Activated CD4-positive, alpha-beta T cell treated with anti-CD3 and anti-CD28 coated beads, Interleukin-2, Interleukin-6, amounts not matched to agents 100 ng/mL and 50 ng/mL, durations not matched to agents 16 hours and 8 hours (primary cell): ENCODE results near the gene MRPL30.
"Not testable (repeated sequence)": the region's sequence is repeated elsewhere in the genome, so short reads cannot be mapped to it uniquely, and the experiment has no call there.

Experiments used
- DNase-seq: peaks from one replicate; pipeline ENCODE4 v3.0.0-alpha.2; 2020

Gene MRPL30

DNA sequence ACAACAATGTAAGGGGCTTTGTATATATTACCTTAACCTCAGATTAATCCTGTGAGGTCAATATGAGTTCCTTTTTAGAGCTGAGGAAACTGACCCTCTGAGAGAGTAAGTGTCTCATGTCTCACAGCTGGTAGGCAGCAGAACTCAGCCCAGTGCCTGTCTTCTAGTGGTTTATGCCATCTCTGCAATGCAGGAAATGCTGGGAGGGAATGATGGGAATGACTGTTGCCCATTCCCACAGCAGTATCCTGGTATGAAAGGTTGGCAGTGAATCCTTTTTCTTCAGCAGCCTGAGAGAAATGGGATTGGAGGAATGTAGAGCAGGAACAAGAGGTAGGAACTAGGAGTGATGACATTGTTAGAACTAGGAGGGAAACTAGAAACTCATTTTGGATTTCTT lies 6.0 kb downstream of the MRPL30 start:
- no peak for DNase-seq

DNA sequence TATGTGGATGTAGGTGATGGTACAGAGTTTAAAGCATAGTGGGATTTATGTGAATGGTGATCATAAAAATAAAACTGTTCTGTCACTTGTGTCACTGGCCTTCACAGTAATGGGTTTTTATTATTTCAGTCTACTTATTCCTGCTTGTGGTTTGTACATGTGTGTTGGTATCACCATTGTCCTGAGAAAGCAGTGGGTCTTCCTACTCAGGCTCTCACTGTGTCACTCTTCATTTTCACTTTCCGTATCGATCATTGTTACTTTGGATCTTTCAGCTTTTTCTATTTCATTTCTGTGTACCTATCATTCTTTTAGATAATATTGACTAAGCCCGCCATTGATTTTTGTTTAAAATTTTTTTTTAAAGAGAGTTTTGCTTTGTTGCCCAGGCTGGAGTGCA lies 7.4 kb downstream of the MRPL30 start:
- DNase-seq, result no peak

DNA sequence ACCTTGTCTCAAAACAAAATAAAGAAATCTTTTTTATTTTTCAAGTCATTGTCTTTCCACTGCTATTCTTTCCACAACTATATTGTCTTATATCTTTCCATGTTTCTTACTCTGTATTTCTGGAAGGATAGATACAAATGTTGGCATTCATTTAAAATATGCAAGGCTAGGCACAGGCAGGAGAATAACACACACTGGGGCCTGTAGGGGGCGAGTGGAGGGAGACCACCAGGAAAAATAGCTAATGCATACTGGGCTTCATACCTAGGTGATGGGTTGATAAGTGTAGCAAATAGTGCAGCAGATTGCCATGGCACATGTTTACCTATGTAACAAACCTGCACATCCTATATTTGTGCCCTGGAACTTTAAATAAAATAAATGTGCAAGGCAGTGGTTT lies 9.6 kb downstream of the MRPL30 start:
- DNase-seq, result no peak

DNA sequence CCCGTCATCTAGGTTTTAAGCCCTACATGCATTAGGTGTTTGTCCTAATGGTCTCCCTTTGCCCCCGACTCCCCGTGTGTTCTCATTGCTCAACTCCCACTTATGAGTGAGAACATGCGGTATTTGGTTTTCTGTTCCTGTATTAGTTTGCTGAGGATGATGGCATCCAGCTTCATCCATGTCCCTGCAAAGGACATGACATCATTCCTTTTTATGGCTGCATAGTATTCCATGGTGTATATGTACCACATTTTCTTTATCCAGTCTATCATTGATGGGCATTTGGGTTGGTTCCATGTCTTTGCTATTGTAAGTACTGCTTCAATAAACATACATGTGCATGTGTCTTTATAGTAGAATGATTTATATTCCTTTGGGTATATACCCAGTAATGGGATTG lies 11.4 kb downstream of the MRPL30 start:
- DNase-seq, result not testable (repeated sequence)

DNA sequence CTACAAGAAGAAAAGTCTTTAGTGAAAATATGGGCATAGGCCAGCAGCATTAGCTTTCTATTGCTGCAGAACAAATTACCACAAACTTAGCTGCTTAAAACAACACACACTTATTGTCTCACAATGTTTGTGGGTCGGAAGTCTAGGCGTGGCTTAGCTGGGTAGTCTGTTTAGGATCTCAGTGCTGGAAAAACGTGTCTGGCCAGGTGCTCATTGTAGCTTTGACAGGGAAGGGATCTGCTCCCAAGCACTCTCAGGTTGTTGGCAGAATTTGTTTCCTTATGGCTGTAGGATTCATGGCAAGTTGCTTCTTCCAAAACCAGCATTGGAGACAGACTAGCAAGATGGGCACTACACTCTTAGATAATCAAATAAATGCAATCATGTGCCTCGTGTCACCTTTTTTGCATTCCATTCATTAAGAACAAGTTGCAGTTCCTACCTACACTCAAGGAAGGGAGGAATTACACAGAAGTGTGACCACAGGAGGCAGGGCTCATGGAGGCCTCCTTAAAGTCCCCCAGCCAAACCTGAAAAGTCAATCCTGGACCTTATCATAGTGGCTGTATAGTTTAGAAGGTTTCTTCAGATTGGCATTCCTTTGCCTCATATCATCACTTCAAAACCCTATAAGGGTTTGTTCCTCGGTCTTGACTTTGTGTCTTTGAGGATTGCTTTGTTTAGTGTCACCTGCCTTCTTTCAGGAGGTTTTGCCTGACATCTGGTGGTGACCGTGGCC lies 17.3 kb downstream of the MRPL30 start:
- DNase-seq, result no peak

DNA sequence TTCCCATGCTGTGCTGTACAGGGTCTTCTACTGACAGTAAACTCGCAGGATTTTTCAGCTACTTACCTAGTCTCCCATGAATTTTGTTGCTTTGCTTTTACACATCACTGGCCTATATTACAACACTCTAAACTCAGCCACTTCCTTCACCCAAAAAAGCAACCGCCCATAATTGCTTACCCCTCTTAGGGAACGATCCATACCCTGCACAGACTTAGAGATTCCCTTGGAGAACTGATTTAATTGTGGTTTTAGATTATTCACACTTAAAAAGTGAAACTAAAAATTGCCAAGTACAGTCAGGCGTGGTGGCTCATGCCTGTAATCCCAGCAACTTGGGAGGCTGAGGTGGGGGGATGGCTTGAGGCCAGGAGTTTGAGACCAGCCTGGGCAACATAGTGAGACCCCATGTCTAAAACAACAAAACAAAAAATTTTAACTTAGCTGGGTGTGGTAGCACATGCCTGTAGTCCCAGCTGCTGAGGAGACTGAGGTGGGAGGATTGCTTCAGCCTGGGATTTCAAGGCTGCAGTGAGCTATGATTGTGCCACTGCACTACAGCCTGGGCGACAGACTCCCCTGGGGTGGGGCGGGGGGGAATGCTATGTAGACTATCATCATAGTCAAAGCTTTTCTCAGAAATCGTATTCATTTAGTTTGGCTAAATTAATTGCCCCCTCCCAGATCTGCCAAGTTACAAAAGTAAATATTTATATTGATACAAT lies 19.3 kb downstream of the MRPL30 start:
- DNase-seq, result no peak

DNA sequence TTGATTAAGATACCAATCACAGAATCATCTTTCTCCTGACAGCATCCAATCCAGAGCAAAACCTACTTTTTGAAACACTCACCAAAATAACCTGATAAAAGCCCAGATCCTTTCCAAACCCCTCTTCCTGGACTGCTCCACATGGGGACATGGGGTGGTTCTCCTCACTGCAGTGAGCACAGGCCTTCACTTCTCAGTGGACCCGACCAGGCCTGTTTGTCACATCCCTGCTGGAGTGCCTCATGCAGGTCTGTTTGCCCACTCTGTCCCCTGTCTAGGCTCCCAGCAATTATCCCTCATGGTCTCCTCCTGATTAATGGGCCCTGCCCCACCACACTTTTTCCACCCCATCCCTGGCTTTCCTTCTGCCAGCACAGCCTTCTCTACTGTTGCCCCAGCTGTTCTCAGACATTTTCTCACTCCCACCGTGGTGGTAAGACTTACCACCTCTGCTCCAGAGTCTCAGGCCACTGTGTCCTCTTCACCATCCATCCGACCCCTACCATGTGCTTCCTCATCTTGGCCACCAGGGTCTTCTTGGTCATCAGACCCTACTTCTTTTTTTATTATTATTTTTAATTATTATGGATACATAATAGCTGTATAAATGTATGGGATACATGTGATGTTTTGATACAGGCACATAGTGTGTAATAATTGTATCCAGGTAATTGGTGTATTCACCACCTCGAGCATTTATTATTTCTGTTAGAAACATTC lies 21.1 kb downstream of the MRPL30 start:
- DNase-seq, result no peak

DNA sequence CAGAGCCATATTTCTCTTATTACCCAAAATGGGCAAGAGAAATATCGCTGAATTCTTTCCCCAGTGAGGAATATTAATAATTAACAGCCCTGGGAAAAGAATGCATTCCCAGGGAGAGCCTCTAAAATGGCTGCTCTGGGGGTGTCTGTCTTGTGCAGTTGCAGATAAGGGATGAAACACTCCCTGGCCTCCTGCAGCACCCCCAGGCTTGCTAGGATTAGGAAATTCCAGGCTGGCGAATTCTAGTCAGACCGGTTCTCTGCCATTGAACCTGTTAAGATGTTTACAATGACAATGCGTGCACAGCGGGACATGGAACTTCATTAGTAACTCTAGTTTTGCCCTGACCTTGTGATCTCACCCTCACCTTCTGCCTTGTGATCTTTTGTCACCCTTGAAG lies 24.5 kb downstream of the MRPL30 start:
- no peak for DNase-seq

DNA sequence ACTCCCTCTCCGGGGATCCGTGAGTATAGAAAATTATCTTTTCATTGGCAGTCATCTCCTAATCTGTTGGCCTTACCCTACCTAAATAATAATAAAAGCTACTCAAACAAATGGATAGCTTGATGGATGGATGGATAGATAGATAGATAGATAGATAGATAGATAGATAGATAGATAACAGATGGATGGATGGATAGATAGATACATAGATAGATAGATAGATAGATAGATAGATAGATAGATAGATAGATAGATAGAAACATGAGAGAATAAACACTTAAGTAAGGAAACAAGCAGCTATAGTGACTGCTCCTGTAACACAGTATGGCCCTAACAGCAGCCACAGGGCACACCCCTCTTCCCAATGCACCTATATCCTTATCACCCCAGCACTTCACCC lies 35.1 kb downstream of the MRPL30 start:
- DNase-seq, result no peak

DNA sequence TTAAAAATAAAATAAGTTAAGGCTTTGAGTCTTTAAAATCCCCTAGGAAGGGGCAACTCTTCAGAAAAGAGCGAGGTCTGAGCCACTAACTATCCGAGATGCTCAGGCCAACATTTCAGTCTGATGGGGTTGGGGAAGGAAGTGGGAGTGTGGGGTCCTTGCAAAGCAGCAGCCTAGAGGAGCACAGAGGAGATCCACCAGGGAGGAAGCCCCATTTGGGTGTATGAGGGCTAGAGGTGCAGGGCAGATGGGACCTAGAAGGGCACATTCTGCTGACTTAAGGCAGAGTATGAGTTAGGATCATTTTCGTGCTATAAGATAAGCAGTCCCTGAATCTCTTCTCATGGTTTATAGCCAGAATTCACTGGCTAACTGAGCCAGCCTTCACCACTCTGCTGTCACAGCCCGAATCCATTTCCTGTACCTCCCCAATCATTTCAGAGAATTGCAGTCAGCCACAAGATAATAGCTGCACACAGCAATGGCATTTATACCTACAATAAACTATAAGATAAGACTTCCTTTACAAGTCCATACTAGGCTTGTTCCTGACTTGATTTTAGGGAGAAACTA lies 37.0 kb downstream of the MRPL30 start:
- no peak for DNase-seq

DNA sequence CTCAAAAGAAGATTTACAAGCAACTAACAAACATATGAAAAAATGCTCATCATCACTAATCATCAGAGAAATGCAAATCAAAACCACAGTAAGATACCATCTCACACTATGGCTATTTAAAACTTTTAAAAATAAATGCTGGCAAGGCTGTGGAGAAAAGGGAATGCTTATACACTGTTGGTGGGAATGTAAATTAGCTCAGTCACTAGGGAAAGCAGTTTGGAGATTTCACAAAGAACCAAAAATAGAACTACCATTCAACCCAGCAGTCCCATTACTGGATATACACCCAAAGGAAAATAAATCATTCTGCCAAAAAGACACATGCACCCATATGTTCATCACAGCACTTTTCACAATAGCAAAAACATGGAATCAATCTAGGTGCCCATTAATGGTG lies 52.2 kb downstream of the MRPL30 start:
- not testable (repeated sequence) for DNase-seq

DNA sequence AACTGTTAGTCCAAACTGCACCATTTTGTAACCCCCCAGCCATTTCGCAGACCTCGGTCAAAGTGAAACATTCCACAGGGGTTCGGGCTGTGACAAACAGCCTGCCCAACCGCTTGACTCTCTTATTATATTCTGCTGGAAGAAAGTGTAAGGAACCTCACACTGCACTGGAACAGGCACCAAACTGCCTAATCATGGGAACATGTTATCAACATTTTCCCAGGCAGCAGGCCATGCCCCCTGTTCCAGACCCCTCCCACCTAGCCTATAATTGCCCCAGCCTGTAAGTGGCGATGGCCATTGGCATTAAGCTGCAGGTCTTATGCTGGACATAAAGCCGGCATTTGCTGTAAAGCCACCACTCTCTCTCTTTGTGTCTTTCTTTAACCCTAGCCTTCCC lies 57.6 kb downstream of the MRPL30 start:
- DNase-seq, result no peak

DNA sequence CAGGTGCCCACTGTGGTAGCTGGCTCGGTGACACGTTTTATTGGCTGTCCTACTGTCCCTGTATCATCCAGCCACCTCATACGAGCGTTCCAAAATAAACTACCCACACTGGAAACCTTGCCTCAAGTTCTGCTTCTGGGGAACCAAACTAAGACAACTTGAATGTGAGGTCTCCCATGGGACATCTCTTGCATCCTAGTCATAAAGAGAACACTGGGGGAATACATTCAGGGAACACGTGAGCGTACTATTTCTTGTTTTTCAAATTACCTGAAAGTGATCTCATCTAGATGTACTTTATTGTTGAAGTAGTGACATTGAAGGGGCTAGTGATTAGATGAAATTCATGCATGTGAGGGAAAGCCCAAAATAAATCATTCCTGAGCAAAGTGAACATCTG lies 59.4 kb downstream of the MRPL30 start:
- no peak for DNase-seq

DNA sequence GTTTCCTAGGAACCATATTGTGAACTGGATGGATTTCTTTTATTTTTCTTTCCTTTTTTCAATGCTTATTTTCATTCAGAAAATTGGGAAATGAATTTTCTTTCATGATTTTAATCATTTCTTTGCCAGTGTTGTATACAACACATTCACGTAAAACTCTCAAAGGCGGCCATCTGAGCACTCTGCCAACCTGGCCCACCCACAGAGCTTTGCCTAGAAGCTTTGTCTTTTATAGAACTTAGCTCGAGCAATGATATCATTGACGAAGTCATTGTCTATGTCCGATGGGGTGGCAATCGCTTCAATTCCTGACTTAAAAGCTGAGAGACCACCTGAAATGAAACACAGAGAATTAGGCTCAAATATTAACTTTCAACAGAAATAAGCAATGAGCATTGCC lies 61.2 kb downstream of the MRPL30 start:
- no peak for DNase-seq
